IPS-18c (cell line): Measurements from ENCODE around the gene FECH.
"Not testable (repeated sequence)": the region's sequence is repeated elsewhere in the genome, so short reads cannot be mapped to it uniquely, and the experiment has no call there.

Source experiments
- H3K4me3 ChIP-seq: 2 replicates; pipeline ENCODE4 v1.7.0; 2013; ENCODE audit warnings: low read depth, mild to moderate bottlenecking, low read length, moderate library complexity; ENCODE audit not compliant: insufficient read depth
- H3K9me3 ChIP-seq: one replicate; pipeline ENCODE4 v1.6.1; 2013; ENCODE audit warnings: mild to moderate bottlenecking, low read length, moderate library complexity; ENCODE audit not compliant: control insufficient read depth, insufficient read depth

FECH gene

GRCh38 chr18:57586251-57587049 is at the start of gene FECH:
Gene FECH (minus strand): TSS chr18:57586702. CDS start chr18:57586620, 82 bp downstream.
- Histone ChIP-seq H3K9me3 (no peaks in the 10 kb centered on the region), H3K4me3 (peak within 1 kb of the TSS; percentile 88)

GRCh38 chr18:57635003-57635822 is 48.7 kb upstream of the FECH start:
- no peaks in the 10 kb centered on the region for H3K9me3 ChIP-seq
- H3K4me3 ChIP-seq, result no peak overlapping the region

- Histone ChIP-seq H3K9me3 (no peaks in the 10 kb centered on the region), H3K4me3 (no peak overlapping the region)
Observed at GRCh38 chr18:57631697-57632096, 45.2 kb upstream of the FECH start.

- Histone ChIP-seq H3K9me3 (no peaks in the 10 kb centered on the region), H3K4me3 (peak overlapping the region; percentile 64)
Observed at GRCh38 chr18:57630754-57631595, 44.5 kb upstream of the FECH start.

- Histone ChIP-seq H3K9me3 (no peaks in the 10 kb centered on the region), H3K4me3 (peak overlapping the region; percentile 64)
Observed at GRCh38 chr18:57630002-57630753, 43.7 kb upstream of the FECH start.

- peak overlapping the region; percentile 64; the same call in 1 of the 2 replicates for H3K4me3 ChIP-seq
- H3K9me3 ChIP-seq, result no peaks in the 10 kb centered on the region
Observed at GRCh38 chr18:57629422-57629821, 42.9 kb upstream of the FECH start.

GRCh38 chr18:57627488-57627887 is 41.0 kb upstream of the FECH start:
- no peak overlapping the region for H3K4me3 ChIP-seq

GRCh38 chr18:57624988-57625387 is 38.5 kb upstream of the FECH start:
- Histone ChIP-seq H3K4me3 (no peak overlapping the region), H3K9me3 (no peaks in the 10 kb centered on the region)

More at GRCh38 chr18:57627488-57627887, 41.0 kb upstream of the FECH start:
- no peaks in the 10 kb centered on the region for H3K9me3 ChIP-seq

GRCh38 chr18:57621246-57621604 is 34.7 kb upstream of the FECH start:
- Histone ChIP-seq H3K4me3 (peak overlapping the region; percentile 93), H3K9me3 (no peaks in the 10 kb centered on the region)

GRCh38 chr18:57619876-57620275 is 33.4 kb upstream of the FECH start:
- no peak overlapping the region for H3K4me3 ChIP-seq
- H3K9me3 ChIP-seq, result no peaks in the 10 kb centered on the region

- Histone ChIP-seq H3K4me3 (no peak overlapping the region), H3K9me3 (no peaks in the 10 kb centered on the region)
Observed at GRCh38 chr18:57618910-57619309, 32.4 kb upstream of the FECH start.

GRCh38 chr18:57603871-57604270 is 17.4 kb upstream of the FECH start:
- no peak overlapping the region for H3K4me3 ChIP-seq
- H3K9me3 ChIP-seq, result peaks cover 2% of the 10 kb centered on the region

- H3K9me3 ChIP-seq, result no peaks in the 10 kb centered on the region
- no peak overlapping the region for H3K4me3 ChIP-seq
Observed at GRCh38 chr18:57595347-57595746, 8.8 kb upstream of the FECH start.

GRCh38 chr18:57592716-57593115 is 6.2 kb upstream of the FECH start:
- not testable (repeated sequence) for H3K9me3 ChIP-seq, H3K4me3 ChIP-seq

GRCh38 chr18:57589161-57589560 is 2.7 kb upstream of the FECH start:
- no peaks in the 10 kb centered on the region for H3K9me3 ChIP-seq
- no peak overlapping the region for H3K4me3 ChIP-seq

GRCh38 chr18:57587098-57587661 is 678 bp upstream of the FECH start:
- peak overlapping the region; percentile 88; the same call in 1 of the 2 replicates for H3K4me3 ChIP-seq
- H3K9me3 ChIP-seq, result no peaks in the 10 kb centered on the region
